Neuron (in vitro differentiated cells): ENCODE data around the gene PIGQ.

ENCODE experiments used
- H2AFZ ChIP-seq: one replicate; pipeline ENCODE4 v1.6.1; 2013; ENCODE audit warnings: low read depth, mild to moderate bottlenecking, inconsistent platforms, low read length, moderate library complexity
- H3K27me3 ChIP-seq: one replicate; pipeline ENCODE4 v1.6.1; 2013; ENCODE audit warnings: low read length; ENCODE audit not compliant: insufficient read depth
- H3K36me3 ChIP-seq: one replicate; pipeline ENCODE4 v1.6.1; 2013; ENCODE audit warnings: low read length; ENCODE audit not compliant: insufficient read depth
- H3K4me1 ChIP-seq: one replicate; pipeline ENCODE4 v1.6.1; 2013; ENCODE audit warnings: low read length; ENCODE audit not compliant: insufficient read depth
- H3K4me3 ChIP-seq: 2 replicates; pipeline ENCODE4 v1.5.1; 2013; ENCODE audit warnings: mild to moderate bottlenecking, low read length, moderate library complexity
- H3K9me3 ChIP-seq: one replicate; pipeline ENCODE4 v1.6.1; 2013; ENCODE audit warnings: low read length

PIGQ gene

DNA sequence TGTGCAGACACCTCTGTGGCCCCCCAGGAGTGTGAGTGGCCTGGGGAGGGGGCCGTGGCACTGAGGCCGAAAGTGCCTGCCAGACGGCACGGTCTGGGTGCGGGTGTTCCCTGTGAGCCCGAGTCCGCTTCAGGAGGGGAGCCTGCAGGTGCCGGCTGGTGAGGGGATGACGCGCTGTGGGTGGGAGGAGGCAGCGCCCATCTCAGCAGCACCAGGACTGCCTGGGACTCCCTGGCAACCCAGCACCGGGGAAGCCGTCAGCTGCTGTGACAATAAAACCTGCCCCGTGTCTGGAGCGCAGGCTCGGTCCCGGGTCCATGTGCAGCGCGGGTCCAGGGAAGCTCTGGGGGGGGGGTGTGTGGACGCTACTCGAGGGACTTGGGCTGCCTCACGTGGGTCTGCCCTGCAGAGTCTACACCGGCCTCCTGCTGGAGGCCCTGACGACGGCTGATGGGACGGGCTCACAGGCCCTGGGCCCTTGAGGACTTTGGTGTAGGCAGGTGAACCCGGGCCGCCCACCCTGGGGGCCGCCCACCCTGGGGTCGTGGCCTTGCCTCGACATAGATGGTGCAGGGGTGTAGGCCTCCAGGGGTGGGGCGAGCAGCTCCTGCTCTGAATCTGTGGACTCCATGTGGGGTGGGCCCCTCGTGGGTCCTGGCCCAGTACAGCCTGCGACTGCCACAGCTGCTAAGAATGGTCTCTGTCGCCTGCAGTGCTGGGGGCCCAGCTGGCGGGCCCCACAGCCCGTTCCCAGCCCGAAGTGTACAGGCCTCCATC lies 14.2 kb downstream of the PIGQ start:
- Histone ChIP-seq H3K4me1 (peaks cover 13% of the 10 kb centered on the region), H3K36me3 (peaks cover 12% of the 10 kb centered on the region), H3K27me3 (no peaks in the 10 kb centered on the region), H3K4me3 (no peak overlapping the region), H3K9me3 (no peaks in the 10 kb centered on the region), H2AFZ (no peak overlapping the region)

GRCh38 chr16:585351-585750 lies 15.6 kb downstream of the PIGQ start:
- H2AFZ ChIP-seq: no peak overlapping the region

DNA sequence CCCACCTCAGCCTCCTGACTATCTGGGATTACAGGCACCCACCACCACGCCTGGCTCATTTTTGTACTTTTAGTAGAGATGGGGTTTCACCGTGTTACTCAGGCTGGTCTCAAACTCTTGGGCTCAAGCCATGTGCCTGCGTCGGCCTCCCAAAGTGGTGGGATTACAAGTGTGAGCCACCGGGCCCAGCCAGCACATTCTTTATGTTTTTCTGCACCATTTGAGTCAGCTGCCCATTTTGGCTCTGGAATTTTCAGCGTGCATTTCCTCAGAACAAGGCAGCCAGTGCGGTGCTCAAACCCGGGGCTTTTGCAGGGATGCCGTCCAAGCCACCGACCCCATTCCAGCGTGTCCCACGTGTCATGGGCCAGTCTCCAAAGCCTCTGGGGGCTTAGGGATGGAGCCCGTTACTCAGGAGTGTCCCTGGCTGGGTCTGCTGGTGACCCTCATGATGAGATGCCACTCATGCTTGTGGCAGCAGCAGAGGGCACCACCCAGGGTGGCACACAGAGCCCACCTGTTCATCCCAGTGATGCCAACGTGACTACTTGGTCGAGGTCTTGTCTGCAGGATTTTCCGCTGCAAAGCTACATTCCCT lies 16.4 kb downstream of the PIGQ start:
- no peaks in the 10 kb centered on the region for H3K9me3 ChIP-seq
- no peak overlapping the region for H3K4me3 ChIP-seq
- peaks cover 4% of the 10 kb centered on the region for H3K36me3 ChIP-seq
- H3K27me3 ChIP-seq: no peaks in the 10 kb centered on the region
- peaks cover 21% of the 10 kb centered on the region for H3K4me1 ChIP-seq
- no peak overlapping the region for H2AFZ ChIP-seq

More at GRCh38 chr16:585351-585750, 15.6 kb downstream of the PIGQ start:
- no peaks in the 10 kb centered on the region for H3K27me3 ChIP-seq
- H3K4me3 ChIP-seq: no peak overlapping the region
- H3K9me3 ChIP-seq: no peaks in the 10 kb centered on the region
- peaks cover 12% of the 10 kb centered on the region for H3K36me3 ChIP-seq
- peaks cover 13% of the 10 kb centered on the region for H3K4me1 ChIP-seq

DNA sequence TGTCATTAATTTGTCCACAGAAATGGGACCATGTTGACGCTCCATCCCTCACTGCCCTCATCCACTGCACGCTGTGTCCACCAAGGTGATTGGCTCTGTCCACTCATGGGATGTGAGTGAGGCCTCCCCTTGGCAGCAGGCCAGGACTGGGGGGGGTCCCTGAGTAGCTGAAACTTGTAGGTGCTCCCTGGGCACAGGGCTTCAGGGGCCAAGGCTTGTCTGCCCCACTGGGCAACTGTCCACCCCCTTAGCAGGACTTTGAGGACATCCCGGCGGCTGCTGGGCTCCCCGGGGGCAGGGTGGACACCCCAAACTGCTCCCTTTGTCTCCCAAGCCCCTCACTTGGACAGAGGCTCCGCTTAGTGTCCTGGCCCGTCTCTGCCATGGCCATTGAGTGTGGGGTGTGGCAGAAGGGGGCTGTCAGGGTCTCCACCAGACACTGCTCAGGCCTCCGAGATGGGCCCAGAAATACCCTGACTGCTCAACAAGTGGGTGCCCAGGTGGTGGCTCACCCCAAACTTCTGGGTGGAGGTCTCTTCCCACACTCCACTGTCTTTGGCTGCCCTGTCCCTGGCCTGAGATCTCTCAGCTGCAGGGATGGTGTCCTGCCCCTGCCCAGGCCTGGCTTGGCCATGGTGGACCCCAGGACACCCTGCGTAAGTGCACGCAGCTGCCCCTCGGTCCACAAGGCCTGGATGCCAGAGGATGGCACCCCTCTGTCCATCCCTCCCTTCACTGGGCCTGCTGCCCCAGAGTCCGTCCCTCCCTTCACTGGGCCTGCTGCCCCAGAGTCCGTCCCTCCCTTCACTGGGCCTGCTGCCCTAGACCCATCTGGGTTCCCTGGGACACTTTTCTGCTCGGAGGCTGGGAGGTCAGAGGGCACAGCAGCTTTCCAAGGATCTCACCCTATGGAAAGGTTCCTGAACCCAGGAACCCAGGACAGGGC lies 17.1 kb downstream of the PIGQ start:
- Histone ChIP-seq H3K36me3 (peaks cover 3% of the 10 kb centered on the region), H3K4me3 (no peak overlapping the region), H3K27me3 (no peaks in the 10 kb centered on the region), H3K9me3 (no peaks in the 10 kb centered on the region), H3K4me1 (peaks cover 24% of the 10 kb centered on the region), H2AFZ (no peak overlapping the region)

- H3K4me1 ChIP-seq: peaks cover 26% of the 10 kb centered on the region
- H3K27me3 ChIP-seq: no peaks in the 10 kb centered on the region
- H2AFZ ChIP-seq: peak overlapping the region; percentile 85
These were observed 18.8 kb downstream of the PIGQ start for GRCh38 chr16:588639-588888.

GRCh38 chr16:588889-589657 lies 19.3 kb downstream of the PIGQ start:
- H3K4me3 ChIP-seq: peak overlapping the region; percentile 80
- H3K4me1 ChIP-seq: peaks cover 24% of the 10 kb centered on the region
- H2AFZ ChIP-seq: peak overlapping the region; percentile 85
- no peaks in the 10 kb centered on the region for H3K9me3 ChIP-seq
- no peaks in the 10 kb centered on the region for H3K27me3 ChIP-seq
- H3K36me3 ChIP-seq: peaks cover 7% of the 10 kb centered on the region

More at GRCh38 chr16:588639-588888, 18.8 kb downstream of the PIGQ start:
- Histone ChIP-seq H3K36me3 (peaks cover 7% of the 10 kb centered on the region), H3K9me3 (no peaks in the 10 kb centered on the region), H3K4me3 (peak overlapping the region; percentile 80)

GRCh38 chr16:589658-590187 lies 20.0 kb downstream of the PIGQ start, which contains the start of gene RAB40C:
TSS of gene RAB40C (plus strand) at chr16:590066. CDS start at chr16:590292, 226 bp downstream.
- peaks cover 24% of the 10 kb centered on the region for H3K4me1 ChIP-seq
- peak within 1 kb of the TSS; percentile 85 for H2AFZ ChIP-seq
- peaks cover 7% of the 10 kb centered on the region for H3K36me3 ChIP-seq
- peak within 1 kb of the TSS; percentile 80 for H3K4me3 ChIP-seq
- H3K9me3 ChIP-seq: no peaks in the 10 kb centered on the region
- H3K27me3 ChIP-seq: no peaks in the 10 kb centered on the region

DNA sequence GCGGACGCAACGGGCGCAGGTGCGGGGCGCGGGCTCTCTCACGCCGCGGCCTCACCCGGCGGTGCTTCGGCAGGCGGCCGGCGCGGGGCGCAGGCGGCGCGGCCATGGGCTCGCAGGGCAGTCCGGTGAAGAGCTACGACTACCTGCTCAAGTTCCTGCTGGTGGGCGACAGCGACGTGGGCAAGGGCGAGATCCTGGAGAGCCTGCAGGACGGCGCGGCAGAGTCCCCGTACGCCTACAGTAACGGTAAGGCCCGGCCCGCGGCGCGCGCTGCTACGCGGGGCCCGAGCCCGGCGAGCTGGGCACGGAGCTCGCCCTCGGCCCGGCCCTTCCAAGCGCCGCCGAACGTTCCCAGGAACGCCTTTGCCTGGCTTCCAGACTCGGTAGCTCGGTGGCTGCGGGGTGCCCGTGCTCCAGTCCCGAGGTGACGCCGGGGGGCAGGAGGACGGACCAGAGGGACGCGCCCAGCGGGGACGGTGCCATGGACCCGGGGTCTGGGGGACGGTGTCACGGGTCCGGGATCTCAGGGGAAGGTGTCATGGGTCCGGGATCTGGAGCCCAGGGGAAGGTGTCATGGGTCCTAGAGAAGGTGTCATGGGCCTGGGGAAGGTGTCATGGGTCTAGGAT lies 20.5 kb downstream of the PIGQ start:
- H3K9me3 ChIP-seq: no peaks in the 10 kb centered on the region
- H3K4me3 ChIP-seq: peak overlapping the region; percentile 63
- H3K4me1 ChIP-seq: peaks cover 24% of the 10 kb centered on the region
- H3K36me3 ChIP-seq: peaks cover 9% of the 10 kb centered on the region
- no peak overlapping the region for H2AFZ ChIP-seq
- no peaks in the 10 kb centered on the region for H3K27me3 ChIP-seq

DNA sequence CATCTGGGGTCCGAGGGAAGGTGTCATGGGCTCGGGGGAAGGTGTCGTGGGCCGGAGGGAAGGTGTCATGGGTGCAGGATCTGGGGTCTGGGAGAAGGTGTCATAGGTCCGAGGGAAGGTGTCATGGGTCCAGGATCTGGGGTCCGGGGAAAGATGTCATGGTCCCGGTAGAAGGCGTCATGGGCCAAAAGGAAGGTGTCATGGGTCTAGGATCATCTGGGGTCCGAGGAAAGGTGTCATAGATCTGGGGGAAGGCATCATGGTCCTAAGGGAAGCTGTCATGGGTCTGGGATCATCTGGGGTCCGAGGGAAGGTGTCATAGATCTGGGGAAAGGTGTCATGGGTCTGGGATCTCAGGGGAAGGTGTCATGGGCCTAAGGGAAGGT lies 21.0 kb downstream of the PIGQ start:
- Histone ChIP-seq H3K9me3 (no peaks in the 10 kb centered on the region), H3K4me3 (peak overlapping the region; percentile 63), H3K27me3 (no peaks in the 10 kb centered on the region), H3K36me3 (peaks cover 9% of the 10 kb centered on the region), H3K4me1 (peaks cover 24% of the 10 kb centered on the region), H2AFZ (no peak overlapping the region)

DNA sequence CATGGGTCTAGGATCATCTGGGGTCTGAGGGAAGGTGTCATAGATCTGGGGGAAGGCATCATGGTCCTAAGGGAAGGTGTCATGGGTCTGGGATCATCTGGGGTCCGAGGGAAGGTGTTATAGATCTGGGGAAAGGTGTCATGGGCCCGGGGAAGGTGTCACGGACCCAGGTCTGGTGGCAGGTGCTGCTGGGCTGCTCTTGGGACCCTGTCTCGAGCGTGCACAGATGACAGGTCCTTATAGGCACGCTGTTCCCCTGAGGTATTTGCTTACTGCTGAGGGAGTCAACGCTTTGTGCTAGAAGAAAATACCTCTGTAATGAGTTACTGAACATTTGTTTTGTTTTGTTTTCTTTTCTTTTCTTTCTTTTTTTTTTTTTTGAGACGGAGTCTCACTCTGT lies 21.5 kb downstream of the PIGQ start:
- H3K4me3 ChIP-seq: peak overlapping the region; percentile 63
- H3K4me1 ChIP-seq: peaks cover 24% of the 10 kb centered on the region
- H3K27me3 ChIP-seq: no peaks in the 10 kb centered on the region
- H2AFZ ChIP-seq: no peak overlapping the region
- peaks cover 9% of the 10 kb centered on the region for H3K36me3 ChIP-seq
- H3K9me3 ChIP-seq: no peaks in the 10 kb centered on the region

GRCh38 chr16:591892-592517 lies 22.2 kb downstream of the PIGQ start:
- Histone ChIP-seq H3K4me1 (peaks cover 24% of the 10 kb centered on the region), H3K36me3 (peaks cover 9% of the 10 kb centered on the region), H3K27me3 (no peaks in the 10 kb centered on the region), H3K9me3 (no peaks in the 10 kb centered on the region), H2AFZ (no peak overlapping the region), H3K4me3 (no peak overlapping the region)
